Sigmoid colon (tissue), 4 donors: Measurements from ENCODE around the gene PRKCI.

Experiments
- CTCF ChIP-seq, 4 experiments: fragments of 450-650 bp in 3 of 4; fragments of 200-600 bp in 1 of 4; IDR thresholded peaks; one replicate each; pipeline ENCODE4 v1.5.1; 2016 to 2019; ENCODE audit warnings: antibody characterized with exemption in 4 of 4, mild to moderate bottlenecking in 3 of 4, moderate library complexity in 2 of 4
- EP300 ChIP-seq, 4 donors: sonication (generic); formaldehyde crosslinking; IDR thresholded peaks; one replicate each; pipeline ENCODE4 v1.6.1; 2017; ENCODE audit warnings: antibody characterized with exemption in 4 of 4

GRCh38 chr3:170275832-170276231, 53.6 kb downstream of the PRKCI start:
- no peak for TF ChIP-seq EP300 (IDR thresholded peaks at IDR 0.05)
- TF ChIP-seq CTCF (IDR thresholded peaks at IDR 0.05): no peak
